ENCODE data around the gene SPTLC3.

DNA sequence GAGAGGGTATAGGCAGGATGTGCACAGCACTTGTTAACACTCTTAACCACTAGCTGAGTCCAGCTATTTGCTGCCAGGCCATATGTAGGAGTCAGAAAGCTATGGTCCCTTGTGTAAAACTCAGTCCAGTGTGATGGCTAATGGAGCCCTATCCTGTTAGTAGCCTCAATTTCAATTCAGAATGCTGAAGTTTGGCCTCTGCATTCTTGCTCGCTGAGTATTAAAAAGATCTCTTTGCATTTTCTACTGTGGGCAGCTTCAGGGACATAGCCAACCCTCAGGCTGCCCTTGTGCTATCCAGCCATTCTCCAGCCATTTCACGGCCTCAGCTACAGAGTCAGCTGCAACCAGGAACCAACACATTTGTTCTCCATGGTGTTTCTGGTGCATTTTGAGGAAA, 92.5 kb downstream of the SPTLC3 start:
- TF ChIP-seq POLR2A (IDR thresholded peaks at IDR 0.05) (no peak), CTCF (IDR thresholded peaks at IDR 0.05) (no peak)

Data from Peyer's patch (tissue), 4 donors.